Fibroblast of lung (primary cell): ENCODE data around the gene ANKS1B. TPM values are rescaled to one million over a fixed set of nuclear protein-coding genes. Genes with fewer than 3 reads are reported as not detected.

Experiments
- DNase-seq, 2 donors: peaks; one replicate each; pipeline versions ENCODE4 v3.0.0 to v3.0.0-alpha.2; 2010; ENCODE audit warnings: low read depth in 2 of 2
- H2AFZ ChIP-seq: 2 replicates; pipeline ENCODE4 v1.5.1; 2012; ENCODE audit warnings: low read length, control low read depth, inconsistent platforms
- H3K27ac ChIP-seq: 2 replicates; pipeline ENCODE4 v1.5.1; 2011; ENCODE audit warnings: low read length, control low read depth; ENCODE audit not compliant: insufficient read depth
- H3K27me3 ChIP-seq: 2 replicates; pipeline ENCODE4 v1.5.1; 2011; ENCODE audit warnings: mild to moderate bottlenecking, low read length; ENCODE audit not compliant: control insufficient read depth, insufficient read depth
- H3K36me3 ChIP-seq: 2 replicates; pipeline ENCODE4 v1.5.1; 2011; ENCODE audit warnings: low read length; ENCODE audit not compliant: control insufficient read depth, insufficient read depth
- H3K4me1 ChIP-seq: 2 replicates; pipeline ENCODE4 v1.5.1; 2011; ENCODE audit warnings: low read length; ENCODE audit not compliant: control insufficient read depth, insufficient read depth; ENCODE audit errors: extremely low read depth
- H3K4me2 ChIP-seq: 2 replicates; pipeline ENCODE4 v1.5.1; 2011; ENCODE audit warnings: low read length, control low read depth; ENCODE audit not compliant: insufficient read depth; ENCODE audit errors: extremely low read depth
- H3K4me3 ChIP-seq, 4 experiments: fragments of 200-600 bp in 1 of 4; sonication (generic) in 1 of 4; replicated peaks in 1 of 4; 2 replicates each; pipeline ENCODE4 v1.5.1; 2011 to 2016; ENCODE audit warnings: low read length in 4 of 4, low read depth in 3 of 4, mild to moderate bottlenecking in 3 of 4, control low read depth in 2 of 4, inconsistent platforms in 1 of 4, mixed read lengths in 1 of 4; ENCODE audit not compliant: insufficient read depth in 1 of 4; ENCODE audit errors: control extremely low read depth in 1 of 4
- H3K79me2 ChIP-seq: 2 replicates; pipeline ENCODE4 v1.5.1; 2012; ENCODE audit warnings: mild to moderate bottlenecking, low read length, inconsistent platforms; ENCODE audit not compliant: control insufficient read depth, insufficient read depth
- H3K9ac ChIP-seq: 2 replicates; pipeline ENCODE4 v1.5.1; 2011; ENCODE audit warnings: mild to moderate bottlenecking, low read length, control low read depth; ENCODE audit not compliant: insufficient read depth
- H3K9me3 ChIP-seq: 2 replicates; pipeline ENCODE4 v1.5.1; 2012; ENCODE audit warnings: low read depth, low read length; ENCODE audit not compliant: control insufficient read depth, insufficient read depth
- H4K20me1 ChIP-seq: 2 replicates; pipeline ENCODE4 v1.5.1; 2011; ENCODE audit warnings: low read length; ENCODE audit not compliant: control insufficient read depth, insufficient read depth; ENCODE audit errors: extremely low read depth
- CTCF ChIP-seq, 2 donors: IDR thresholded peaks in 1 of 2; conservative IDR thresholded peaks in 1 of 2; 1 replicate in 1 of 2; 2 replicates in 1 of 2; pipeline ENCODE4 v1.5.1; 2011 to 2012; ENCODE audit warnings: low read length in 2 of 2, control low read depth in 1 of 2, inconsistent platforms in 1 of 2, low read depth in 1 of 2, mild to moderate bottlenecking in 1 of 2
- EZH2 ChIP-seq: IDR thresholded peaks from 2 replicates; pipeline ENCODE4 v1.5.1; 2012; ENCODE audit warnings: low read length, control low read depth, mild to moderate bottlenecking; ENCODE audit errors: missing control alignments
- polyA plus RNA-seq, 2 donors: library from polyadenylated mRNA; depleted of rRNA in 1 of 2; stranded (reverse) in 1 of 2; unstranded in 1 of 2; fragments of >200 nt; gene quantifications; 2 replicates each; pipeline ENCODE4 v1.2.1, GENCODE V29; 2011 to 2012; ENCODE audit warnings: missing spikeins in 1 of 2
- total RNA-seq: library from RNA; depleted of rRNA; stranded (reverse); fragments of >200 nt; gene quantifications from 2 replicates; pipeline ENCODE4 v1.2.1, GENCODE V29; 2014

ANKS1B gene
- total and polyA plus RNA-seq, 2 donors (not counting 1 experiment from before 2014, with no cell fraction given): 0.11 to 0.83 TPM

- Histone ChIP-seq H3K79me2 (no peaks in the 10 kb centered on the region), H3K9me3 (no peaks in the 10 kb centered on the region), H3K4me1 (peaks cover 7% of the 10 kb centered on the region), H3K4me2 (no peak overlapping the region), H2AFZ (no peak overlapping the region), H3K27me3 (no peaks in the 10 kb centered on the region), H3K4me3 (no peak overlapping the region), H4K20me1 (no peaks in the 10 kb centered on the region), H3K27ac (no peak overlapping the region), H3K36me3 (no peaks in the 10 kb centered on the region), H3K9ac (no peak overlapping the region)
- TF ChIP-seq EZH2: no peak
- TF ChIP-seq CTCF (conservative IDR thresholded peaks at IDR 0.05 in 1 of 2, IDR thresholded peaks at IDR 0.05 in 1 of 2; ENCODE audit: low read depth in 1 of 2, low read length in 2 of 2): no peak
- no peak for DNase-seq
These were observed 1263.5 kb downstream of the ANKS1B start for GRCh38 chr12:98721204-98721702.

- Histone ChIP-seq H3K9ac (no peak overlapping the region), H3K9me3 (no peaks in the 10 kb centered on the region), H3K79me2 (no peaks in the 10 kb centered on the region), H4K20me1 (no peaks in the 10 kb centered on the region), H3K27ac (no peak overlapping the region), H3K4me2 (no peak overlapping the region), H3K36me3 (no peaks in the 10 kb centered on the region), H3K27me3 (no peaks in the 10 kb centered on the region), H3K4me1 (no peaks in the 10 kb centered on the region), H2AFZ (no peak overlapping the region), H3K4me3 (no peak overlapping the region)
- no peak for DNase-seq
- TF ChIP-seq CTCF (conservative IDR thresholded peaks at IDR 0.05 in 1 of 2, IDR thresholded peaks at IDR 0.05 in 1 of 2; ENCODE audit: low read depth in 1 of 2, low read length in 2 of 2): no peak
- no peak for TF ChIP-seq EZH2
These were observed 1264.9 kb downstream of the ANKS1B start for GRCh38 chr12:98719515-98720504.

- Histone ChIP-seq H3K9ac (no peak overlapping the region), H2AFZ (no peak overlapping the region), H4K20me1 (no peaks in the 10 kb centered on the region), H3K4me3 (no peak overlapping the region), H3K27ac (no peak overlapping the region), H3K4me2 (no peak overlapping the region), H3K9me3 (no peaks in the 10 kb centered on the region), H3K79me2 (no peaks in the 10 kb centered on the region), H3K36me3 (peaks cover 2% of the 10 kb centered on the region), H3K27me3 (no peaks in the 10 kb centered on the region), H3K4me1 (no peaks in the 10 kb centered on the region)
- TF ChIP-seq CTCF (conservative IDR thresholded peaks at IDR 0.05 in 1 of 2, IDR thresholded peaks at IDR 0.05 in 1 of 2; ENCODE audit: low read depth in 1 of 2, low read length in 2 of 2) (no peak), EZH2 (no peak)
- no peak for DNase-seq
These were observed 1270.3 kb downstream of the ANKS1B start for GRCh38 chr12:98714426-98714825.
